A549 (cell line): ENCODE measurements around the gene ICE2. TPM values are rescaled to one million over a fixed set of nuclear protein-coding genes. Genes with fewer than 3 reads are reported as not detected.

ENCODE experiments used
- ATAC-seq, 2 experiments: fragments of 200-7000 bp in 1 of 2; fragments of >200 bp in 1 of 2; cut with Nextera tagmentation in 1 of 2; cut with Tn5 transposase in 1 of 2; 3 replicates each; pipeline versions ENCODE4 v1.8.0 to v1.9.1; 2018 to 2020; ENCODE audit warnings: mild to moderate bottlenecking in 1 of 2, moderate library complexity in 1 of 2
- CTCF ChIA-PET: fragments of 300-600 bp; sonication (Branson Sonifier 250); formaldehyde crosslinking; extraction: SDS; loops from one replicate; lab custom pipeline; 2021; ENCODE audit warnings: antibody characterized with exemption, inconsistent platforms; lab: Yijun Ruan, JAX
- POLR2A ChIA-PET: fragments of 350-600 bp; formaldehyde crosslinking; extraction: SDS; loops from one replicate; lab custom pipeline; 2021; ENCODE audit warnings: antibody characterized with exemption, inconsistent platforms; lab: Yijun Ruan, JAX
- DNase-seq, 2 experiments: peaks; one replicate each; pipeline versions ENCODE4 v3.0.0 to v3.0.0-alpha.2; 2011 to 2016; ENCODE audit warnings: low read depth in 1 of 2, low spot score in 1 of 2
- FAIRE-seq: peaks from 2 replicates; lab custom pipeline; 2011; peaks lifted over from hg19 to GRCh38; lab: Jason Lieb, UNC
- H3K27ac ChIP-seq, 2 experiments: fragments of >200 bp; sonication (Bioruptor Twin); formaldehyde crosslinking; 3 replicates each; pipeline ENCODE4 v1.5.1; 2016 to 2017
- H3K4me1 ChIP-seq: fragments of >200 bp; sonication (Bioruptor Twin); formaldehyde crosslinking; 3 replicates; pipeline ENCODE4 v1.6.1; 2016
- H3K4me2 ChIP-seq: fragments of >200 bp; sonication (Bioruptor Twin); formaldehyde crosslinking; 3 replicates; pipeline ENCODE4 v1.6.1; 2016
- H3K4me3 ChIP-seq: fragments of >200 bp; sonication (Bioruptor Twin); formaldehyde crosslinking; 3 replicates; pipeline ENCODE4 v1.5.1; 2016
- H3K9me3 ChIP-seq: fragments of >200 bp; sonication (Bioruptor Twin); formaldehyde crosslinking; 3 replicates; pipeline ENCODE4 v1.6.1; 2016
- ATOH8 ChIP-seq: fragments of 250-450 bp; sonication (Bioruptor Pico); IDR thresholded peaks from 2 replicates; pipeline ENCODE4 v1.5.0; 2020; ENCODE audit warnings: low read depth, mild to moderate bottlenecking, moderate library complexity
- CBX2 ChIP-seq: fragments of 200-600 bp; sonication (generic); IDR thresholded peaks from 2 replicates; pipeline ENCODE4 v1.6.1; 2016; ENCODE audit warnings: low read depth, mild to moderate bottlenecking, borderline replicate concordance
- CHD2 ChIP-seq: fragments of 150-350 bp; IDR thresholded peaks from 2 replicates; pipeline ENCODE4 v1.6.1; 2014; ENCODE audit warnings: low read length; ENCODE audit not compliant: partially characterized antibody
- CHD4 ChIP-seq: fragments of 200-600 bp; sonication (generic); IDR thresholded peaks from 2 replicates; pipeline ENCODE4 v1.6.1; 2016; ENCODE audit warnings: antibody characterized with exemption, mild to moderate bottlenecking, borderline replicate concordance
- FOSB ChIP-seq: fragments of 250-450 bp; sonication (Bioruptor Pico); IDR thresholded peaks from 2 replicates; pipeline ENCODE4 v1.5.0; 2020; ENCODE audit warnings: mild to moderate bottlenecking, moderate library complexity
- FOSL2 ChIP-seq, 2 experiments: fragments of 450-650 bp in 1 of 2; fragments of >200 bp in 1 of 2; sonication (Bioruptor Twin) in 1 of 2; formaldehyde crosslinking; IDR thresholded peaks; 2 replicates each; pipeline versions ENCODE4 v1.5.0 to v1.6.1; 2016 to 2020; ENCODE audit warnings: mild to moderate bottlenecking in 1 of 2, moderate library complexity in 1 of 2
- HDAC2 ChIP-seq: fragments of 200-600 bp; sonication (generic); IDR thresholded peaks from 2 replicates; pipeline ENCODE4 v1.6.1; 2016
- HOXB5 ChIP-seq: fragments of 250-450 bp; sonication (Bioruptor Pico); IDR thresholded peaks from 2 replicates; pipeline ENCODE4 v1.5.0; 2020; ENCODE audit warnings: mild to moderate bottlenecking, moderate library complexity
- JUN ChIP-seq, 2 experiments: fragments of >200 bp; sonication (Bioruptor Twin); formaldehyde crosslinking; IDR thresholded peaks; 2 replicates in 1 of 2; 3 replicates in 1 of 2; pipeline ENCODE4 v1.6.1; 2016 to 2017
- JUNB ChIP-seq: fragments of >200 bp; sonication (Bioruptor Twin); formaldehyde crosslinking; IDR thresholded peaks from 2 replicates; pipeline ENCODE4 v1.6.1; 2016
- MAZ ChIP-seq: fragments of 150-350 bp; IDR thresholded peaks from 2 replicates; pipeline ENCODE4 v1.6.1; 2014; ENCODE audit warnings: antibody characterized with exemption, low read depth, low read length, borderline replicate concordance
- MYC ChIP-seq: IDR thresholded peaks from 2 replicates; pipeline ENCODE4 v1.6.1; 2012; ENCODE audit warnings: mild to moderate bottlenecking, inconsistent platforms, low read length, improper control_type of control experiment, borderline replicate concordance
- NPAS2 ChIP-seq: fragments of 250-450 bp; sonication (Bioruptor Pico); IDR thresholded peaks from 2 replicates; pipeline ENCODE4 v1.8.0; 2022; ENCODE audit warnings: mild to moderate bottlenecking, moderate library complexity, borderline replicate concordance
- PHF8 ChIP-seq: fragments of 200-600 bp; sonication (generic); IDR thresholded peaks from 2 replicates; pipeline ENCODE4 v1.6.1; 2016; ENCODE audit warnings: low read depth, mild to moderate bottlenecking, antibody characterized with exemption, moderate library complexity, borderline replicate concordance
- POLR2A ChIP-seq: IDR thresholded peaks from 2 replicates; pipeline ENCODE4 v1.6.1; 2012; ENCODE audit warnings: mild to moderate bottlenecking, low read length
- RAD21 ChIP-seq, 2 experiments: fragments of >200 bp in 1 of 2; sonication (Bioruptor Twin) in 1 of 2; formaldehyde crosslinking in 1 of 2; IDR thresholded peaks in 1 of 2; conservative IDR thresholded peaks in 1 of 2; 2 replicates in 1 of 2; 3 replicates in 1 of 2; pipeline ENCODE4 v1.6.1; 2012 to 2018; ENCODE audit warnings: inconsistent platforms in 1 of 2
- RFX5 ChIP-seq: fragments of 450-650 bp; IDR thresholded peaks from 2 replicates; pipeline ENCODE4 v1.7.1; 2014; ENCODE audit warnings: antibody characterized with exemption, mild to moderate bottlenecking, moderate library complexity
- USF2 ChIP-seq: fragments of 450-650 bp; IDR thresholded peaks from 2 replicates; pipeline ENCODE4 v1.6.1; 2014; ENCODE audit warnings: antibody characterized with exemption
- ZFP36 ChIP-seq: fragments of 450-650 bp; IDR thresholded peaks from 2 replicates; pipeline ENCODE4 v1.6.1; 2014; ENCODE audit warnings: borderline replicate concordance; ENCODE audit not compliant: partially characterized antibody
- ZSCAN20 ChIP-seq: fragments of 250-450 bp; sonication (Bioruptor Pico); IDR thresholded peaks from 2 replicates; pipeline ENCODE4 v1.8.0; 2022; ENCODE audit warnings: mild to moderate bottlenecking, moderate library complexity
- WGBS: methylation state at CpG from one replicate; pipeline ENCODE4 v1.1.6; 2017; ENCODE audit errors: missing lambda C conversion rate; 5-methylcytosine and 5-hydroxymethylcytosine counted together
- polyA plus RNA-seq, 4 experiments: library from polyadenylated mRNA; depleted of rRNA in 3 of 4; stranded (reverse); fragments of >200 nt; fragmentation: RNase III in 1 of 4; extraction: RNeasy Plus Mini Kit Qiagen cat#74134 plus additional on column Dnase treatment in 1 of 4; gene quantifications; 2 replicates in 3 of 4; 3 replicates in 1 of 4; pipeline ENCODE4 v1.2.3, GENCODE V29; 2011 to 2017

ICE2 gene
- polyA plus RNA-seq, 2 of the 4 experiments (the other 2 are of a cell fraction) = 43.1 to 87.6 TPM

- Histone ChIP-seq H3K4me3 (peak overlapping the region; percentile 74), H3K4me1 (peaks cover 41% of the 10 kb centered on the region), H3K9me3 (no peaks in the 10 kb centered on the region), H3K4me2 (peak overlapping the region; percentile 88), H3K27ac (peak overlapping the region; percentile 96 to 97)
- TF ChIP-seq FOSB (CRISPR knock-in tag) = 0 out of 2 replicates have a peak, but pooled peaks have one; percentile 41
- TF ChIP-seq JUNB = no peak
- DNase-seq (peak in 1 of 2 experiments; percentile 45), FAIRE-seq (peak; percentile 70), ATAC-seq (peak; percentile 12 to 33; a peak in 4 of 6 replicates)
- 6% methylated on average over 9 of the region's 9 CpGs for WGBS
- POLR2A ChIA-PET = interaction anchor here (1.0 to 1.4 kb wide), 2 partner anchors 9 to 80 kb away, joined by 3 read pairs; partner anchors contain the start of gene ANXA2
- CTCF ChIA-PET = interaction anchor here (0.9 to 1.4 kb wide), 5 partner anchors 13 to 118 kb away, joined by 3 to 5 read pairs (median 4); no protein-coding TSS in a partner anchor
Observed at GRCh38 chr15:60477916-60478565, 901 bp downstream of the ICE2 start.

DNA sequence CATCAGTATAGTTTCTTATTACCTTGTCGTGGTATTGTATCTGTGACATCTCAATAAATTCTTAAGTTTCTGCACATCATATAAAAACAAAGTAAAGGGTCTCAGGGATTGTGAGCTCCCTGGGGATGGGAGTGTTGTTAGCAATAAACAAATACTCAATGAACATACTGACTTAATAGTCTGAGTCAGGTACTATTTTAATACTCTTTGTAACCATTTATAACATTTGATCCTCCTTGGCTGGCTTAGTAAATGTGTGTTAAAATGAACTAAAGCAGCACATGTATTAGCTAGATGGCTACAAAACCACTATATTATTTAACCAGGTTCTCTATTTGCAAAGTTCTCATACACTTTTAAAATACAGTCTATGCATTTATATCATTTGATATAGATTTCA lies 1.8 kb downstream of the ICE2 start:
- ChIA-PET CTCF (interaction anchor here (0.9 to 1.4 kb wide), 4 partner anchors 12 to 149 kb away, joined by 3 to 5 read pairs (median 4); no protein-coding TSS in a partner anchor), POLR2A (no interaction called here)
- peak overlapping the region in 1 of 2 experiments; percentile 96; a peak in 1 of 6 replicates for H3K27ac ChIP-seq
- 70% methylated on average over 1 of the region's 1 CpG for WGBS
- FAIRE-seq (no peak), ATAC-seq (no peak), DNase-seq (no peak)
- no peak for TF ChIP-seq HDAC2
- no peak for TF ChIP-seq MYC
- no peak for TF ChIP-seq USF2
- no peak for TF ChIP-seq JUN (IDR thresholded peaks at IDR 0.05)
- no peak for TF ChIP-seq FOSL2 (IDR thresholded peaks at IDR 0.05)
- TF ChIP-seq FOSL2 (CRISPR knock-in tag; IDR thresholded peaks at IDR 0.05) = no peak
- H3K4me3 ChIP-seq = peak overlapping the region; percentile 74
- peak overlapping the region; percentile 88 for H3K4me2 ChIP-seq
- peaks cover 46% of the 10 kb centered on the region for H3K4me1 ChIP-seq
- H3K9me3 ChIP-seq = no peaks in the 10 kb centered on the region

GRCh38 chr15:60476713-60477112 lies 2.2 kb downstream of the ICE2 start:
- Histone ChIP-seq H3K9me3 (no peaks in the 10 kb centered on the region), H3K4me3 (peak overlapping the region; percentile 74), H3K4me2 (peak overlapping the region; percentile 88), H3K4me1 (peaks cover 50% of the 10 kb centered on the region), H3K27ac (peak overlapping the region; percentile 0 to 18; a peak in 1 of 6 replicates)
- CTCF ChIA-PET = interaction anchor here (0.9 to 1.4 kb wide), 3 partner anchors 33 to 148 kb away, joined by 3 to 5 read pairs (median 4); no protein-coding TSS in a partner anchor
- 17% methylated on average over 3 of the region's 3 CpGs for WGBS
- POLR2A ChIA-PET = no interaction called here
- DNase-seq = no peak
- no peak for TF ChIP-seq CHD4
- no peak for TF ChIP-seq ZFP36
- TF ChIP-seq MAZ = no peak
- TF ChIP-seq HOXB5 (CRISPR knock-in tag) = no peak
- no peak for TF ChIP-seq PHF8
- TF ChIP-seq CBX2 = no peak
- TF ChIP-seq RFX5 = no peak
- TF ChIP-seq NPAS2 (CRISPR knock-in tag) = no peak
- no peak for TF ChIP-seq ATOH8 (CRISPR knock-in tag)
- no peak for TF ChIP-seq POLR2A
- TF ChIP-seq RAD21 (conservative IDR thresholded peaks at IDR 0.05 in 1 of 2, IDR thresholded peaks at IDR 0.05 in 1 of 2) = no peak
- no peak for TF ChIP-seq ZSCAN20 (CRISPR knock-in tag)
- no peak for TF ChIP-seq CHD2
- ATAC-seq = no peak
- FAIRE-seq = peak; percentile 43
